Tibial nerve (tissue), 4 donors: ENCODE data around the gene SEC22B. TPM values are rescaled to one million over a fixed set of nuclear protein-coding genes. Genes with fewer than 3 reads are reported as not detected.
A peak's percentile ranks its signal among the peaks of the same experiment; 100 is the strongest.
"Not testable (repeated sequence)": the region's sequence is repeated elsewhere in the genome, so short reads cannot be mapped to it uniquely, and the experiment has no call there.

ENCODE experiments used
- DNase-seq, 2 donors: peaks; one replicate each; pipeline ENCODE4 v3.0.0-alpha.2; 2019; ENCODE audit warnings: low spot score in 2 of 2
- H3K27ac ChIP-seq, 4 donors: fragments of 200-600 bp; sonication (generic) in 3 of 4; one replicate each; pipeline ENCODE4 v1.5.1; 2017 to 2019; ENCODE audit warnings: mild to moderate bottlenecking in 1 of 4
- H3K27me3 ChIP-seq, 2 donors: fragments of 200-600 bp; sonication (generic) in 1 of 2; one replicate each; pipeline versions ENCODE4 v1.5.1 to v1.6.0; 2017 to 2019
- H3K36me3 ChIP-seq, 3 donors: fragments of 200-600 bp; sonication (generic); one replicate each; pipeline ENCODE4 v1.5.1; 2018 to 2019
- H3K4me1 ChIP-seq, 4 donors: fragments of 200-600 bp; sonication (generic) in 3 of 4; one replicate each; pipeline ENCODE4 v1.5.1; 2017 to 2019
- H3K4me3 ChIP-seq, 4 donors: fragments of 200-600 bp; sonication (generic) in 3 of 4; one replicate each; pipeline ENCODE4 v1.5.1; 2017 to 2019; ENCODE audit warnings: mild to moderate bottlenecking in 1 of 4, moderate library complexity in 1 of 4
- H3K9me3 ChIP-seq, 4 donors: fragments of 200-600 bp; sonication (generic) in 3 of 4; one replicate each; pipeline ENCODE4 v1.5.1; 2017 to 2019
- EP300 ChIP-seq, 2 donors: sonication (generic); formaldehyde crosslinking; IDR thresholded peaks; one replicate each; pipeline ENCODE4 v1.6.1; 2017; ENCODE audit warnings: antibody characterized with exemption in 2 of 2, mild to moderate bottlenecking in 1 of 2
- WGBS, 2 donors: methylation state at CpG; one replicate each; pipeline ENCODE4 v1.1.5; 2018; 5-methylcytosine and 5-hydroxymethylcytosine counted together
- total RNA-seq, 4 donors: library from RNA; depleted of rRNA; stranded (reverse); fragments of >200 nt; gene quantifications; one replicate each; pipeline ENCODE4 v1.1.0, GENCODE V29; 2016

SEC22B gene
- total RNA-seq, 4 donors from 2014 or later, result 22.5 to 27.7 (median 24.8) TPM

DNA sequence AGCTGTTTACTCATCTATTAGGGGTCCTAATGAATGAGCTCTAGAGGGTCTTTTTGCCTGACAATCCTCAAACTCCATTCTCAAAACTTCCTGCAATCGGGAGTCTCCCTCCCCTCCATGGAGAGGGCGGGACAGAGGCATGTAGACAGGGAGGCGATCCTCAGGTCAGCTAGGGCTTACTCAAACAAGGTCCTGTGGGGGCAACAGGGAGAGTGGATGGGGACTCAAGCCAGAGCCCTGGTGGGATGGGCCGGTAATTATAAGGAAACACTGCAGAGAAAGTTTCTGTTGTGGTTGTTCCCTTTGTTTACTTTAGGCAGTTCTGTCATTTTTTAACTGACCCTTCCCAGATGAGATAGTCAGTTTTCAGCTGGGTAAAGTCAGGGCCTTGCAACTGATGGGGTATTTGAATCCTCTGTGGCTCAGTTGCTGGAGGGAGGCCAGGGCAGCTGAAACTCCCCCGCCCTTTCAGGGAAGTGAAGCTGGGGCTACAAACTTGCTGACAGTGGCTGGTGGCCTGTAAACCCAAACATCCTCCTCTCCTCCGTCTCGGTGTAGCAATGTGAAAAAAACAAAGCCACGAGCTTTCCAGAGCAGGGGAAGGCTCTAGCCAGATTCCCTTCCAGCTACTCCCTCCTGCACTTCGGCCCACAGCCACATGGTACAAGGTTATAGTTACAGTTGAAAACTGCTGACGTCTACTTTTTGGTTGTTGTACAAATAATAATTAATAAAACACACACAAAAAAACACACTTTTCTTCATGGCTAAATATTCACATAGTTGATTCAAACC lies 44.5 kb downstream of the SEC22B start:
- H3K27me3 ChIP-seq, H3K36me3 ChIP-seq, H3K9me3 ChIP-seq, H3K4me1 ChIP-seq, H3K4me3 ChIP-seq: not testable (repeated sequence)
- 11 to 32% methylated on average over 2 to 5 of the region's 10 CpGs for WGBS, 2 donors
- peak in 1 of 2 donors; percentile 54 for TF ChIP-seq EP300 (IDR thresholded peaks at IDR 0.05)
- peak; percentile 51 to 85 for DNase-seq
- peak overlapping the region in 2 of 4 donors; percentile 49 to 55 for H3K27ac ChIP-seq

DNA sequence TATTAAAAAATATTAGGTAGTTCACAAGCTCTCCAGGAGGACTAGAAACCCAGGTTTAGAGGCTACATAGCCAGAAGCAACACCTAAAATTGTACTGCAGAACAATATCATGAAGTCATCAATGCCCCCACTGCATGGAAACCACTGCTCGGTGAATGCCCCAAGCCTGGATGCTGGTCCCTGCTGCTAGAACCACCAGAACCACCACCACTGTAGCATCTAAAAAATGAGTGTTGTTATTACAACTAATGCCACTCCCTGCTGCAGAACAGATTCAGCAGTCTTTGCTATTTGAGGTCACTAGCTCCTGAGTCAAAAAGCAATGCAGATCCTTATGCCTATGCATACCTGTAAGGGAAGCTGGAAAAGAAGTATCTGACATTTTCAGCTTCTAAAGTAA lies 48.4 kb downstream of the SEC22B start:
- H3K27ac ChIP-seq, H3K36me3 ChIP-seq, H3K27me3 ChIP-seq, H3K9me3 ChIP-seq, H3K4me1 ChIP-seq, H3K4me3 ChIP-seq, DNase-seq: not testable (repeated sequence)
- WGBS, 2 donors, result 64 to 100% methylated on average over 1 of the region's 1 CpG

DNA sequence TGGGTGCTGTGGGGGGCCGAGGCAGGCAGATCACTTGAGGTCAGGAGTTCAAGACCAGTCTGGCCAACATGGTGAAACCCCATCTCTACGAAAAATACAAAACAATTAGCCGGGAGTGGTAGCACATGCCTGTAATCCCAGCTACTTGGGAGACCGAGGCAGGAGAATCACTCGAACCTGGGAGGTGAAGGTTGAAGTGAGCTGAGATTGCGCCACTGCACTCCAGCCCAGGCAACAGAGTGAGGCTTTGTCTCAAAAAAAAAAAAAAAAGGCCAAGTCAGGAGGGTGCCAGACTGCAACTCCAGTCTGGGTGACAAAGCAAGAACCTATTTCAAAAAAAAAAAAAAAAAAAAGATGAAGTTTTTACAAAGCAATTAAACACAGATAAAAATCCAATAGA lies 50.1 kb downstream of the SEC22B start:
- H3K27me3 ChIP-seq, H3K4me1 ChIP-seq, H3K9me3 ChIP-seq, H3K27ac ChIP-seq, H3K36me3 ChIP-seq, DNase-seq, H3K4me3 ChIP-seq: not testable (repeated sequence)
- 83 to 84% methylated on average over 2 to 3 of the region's 6 CpGs for WGBS, 2 donors

DNA sequence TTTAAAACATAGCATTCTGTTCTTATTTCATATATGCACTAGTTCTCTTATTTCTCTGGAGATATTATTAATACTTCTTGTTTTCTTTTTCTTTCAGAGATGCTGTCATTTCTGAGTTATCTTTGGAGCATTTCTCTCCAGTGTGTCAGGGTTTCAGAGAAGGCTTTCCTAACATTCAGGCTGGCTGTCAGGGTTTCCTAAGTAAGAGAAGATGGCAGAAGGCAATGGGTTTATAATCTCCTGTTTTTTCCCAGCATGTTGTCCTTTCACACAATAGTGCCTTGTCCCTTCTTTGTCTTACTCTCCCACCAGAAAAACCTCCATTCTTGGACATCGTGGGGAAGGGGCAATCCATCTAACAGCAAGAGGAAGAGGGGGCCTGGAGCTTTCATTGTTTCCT lies 51.7 kb downstream of the SEC22B start:
- not testable (repeated sequence) for H3K27ac ChIP-seq, H3K27me3 ChIP-seq, H3K4me1 ChIP-seq, H3K36me3 ChIP-seq, DNase-seq, H3K9me3 ChIP-seq, H3K4me3 ChIP-seq
- 27 to 42% methylated on average over 1 of the region's 1 CpG for WGBS, 2 donors

DNA sequence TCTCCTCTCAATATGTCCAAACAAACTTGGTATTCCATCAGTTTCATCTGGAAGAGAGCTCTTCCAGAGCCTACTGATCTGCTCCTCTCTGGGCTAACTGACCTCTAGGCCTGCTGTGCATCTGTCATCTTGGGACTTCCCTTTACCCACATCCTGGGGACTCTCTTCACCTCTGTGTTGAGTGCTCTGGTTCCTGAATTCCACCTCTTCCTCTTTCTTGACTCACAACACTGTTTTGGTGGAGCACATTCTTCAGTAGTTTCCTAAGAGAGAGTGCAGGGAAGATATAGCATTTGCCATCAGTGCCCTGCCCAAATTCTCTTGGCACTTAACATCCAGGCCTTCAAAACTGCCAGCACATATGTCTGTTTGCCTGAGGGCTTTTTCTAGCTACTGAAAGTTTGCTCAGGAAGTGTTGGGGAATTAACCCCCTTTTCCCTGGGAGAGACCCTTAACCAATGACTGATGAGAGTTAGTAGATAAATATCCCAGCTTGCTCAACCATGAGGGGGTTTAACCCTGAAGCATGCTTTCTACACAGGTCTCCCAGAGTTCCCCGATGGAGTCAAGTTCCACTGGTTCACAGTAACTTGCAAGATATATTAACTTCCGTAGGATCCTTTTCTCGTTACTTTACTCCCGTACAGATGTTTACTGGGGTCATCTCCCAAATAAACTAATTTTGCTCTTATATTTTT lies 52.4 kb downstream of the SEC22B start:
- H3K36me3 ChIP-seq, H3K27me3 ChIP-seq, H3K4me1 ChIP-seq, H3K4me3 ChIP-seq, DNase-seq, H3K27ac ChIP-seq, H3K9me3 ChIP-seq: not testable (repeated sequence)
- WGBS, 2 donors, result 90% methylated on average over 4 of the region's 4 CpGs

DNA sequence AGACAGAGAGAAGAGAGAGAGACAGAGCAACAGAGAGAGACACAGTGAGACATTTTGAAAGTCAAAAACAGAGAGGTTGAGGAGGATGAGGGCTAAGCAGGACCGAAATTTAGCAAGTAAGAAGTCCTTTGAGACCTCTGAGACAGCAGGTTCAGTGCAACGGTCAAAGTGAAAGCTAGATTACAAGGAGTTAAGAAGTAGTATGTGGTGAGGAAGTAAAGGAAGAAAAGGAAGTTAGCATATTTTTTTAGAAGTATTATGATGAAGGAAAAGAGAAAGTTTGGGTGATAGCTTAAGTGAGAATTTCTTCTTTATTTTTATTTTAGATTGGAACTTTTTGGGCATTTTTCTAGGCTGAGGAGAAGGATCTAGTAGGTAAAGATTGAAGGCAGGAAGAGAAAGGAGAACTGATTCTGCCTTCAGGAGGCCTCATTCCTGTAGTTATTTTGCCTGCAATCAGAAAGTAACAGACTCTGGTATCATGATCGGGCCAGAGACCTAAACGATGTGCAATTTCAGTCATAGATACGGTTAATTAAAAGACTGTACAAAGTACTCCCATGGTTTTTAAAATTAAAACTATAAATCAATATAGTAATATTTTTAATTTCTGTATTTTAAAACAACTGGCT lies 53.9 kb downstream of the SEC22B start:
- not testable (repeated sequence) for H3K4me1 ChIP-seq, H3K27me3 ChIP-seq, H3K9me3 ChIP-seq, H3K27ac ChIP-seq, H3K4me3 ChIP-seq, H3K36me3 ChIP-seq, DNase-seq
- WGBS, 2 donors, result 53 to 77% methylated on average over 1 to 3 of the region's 5 CpGs

DNA sequence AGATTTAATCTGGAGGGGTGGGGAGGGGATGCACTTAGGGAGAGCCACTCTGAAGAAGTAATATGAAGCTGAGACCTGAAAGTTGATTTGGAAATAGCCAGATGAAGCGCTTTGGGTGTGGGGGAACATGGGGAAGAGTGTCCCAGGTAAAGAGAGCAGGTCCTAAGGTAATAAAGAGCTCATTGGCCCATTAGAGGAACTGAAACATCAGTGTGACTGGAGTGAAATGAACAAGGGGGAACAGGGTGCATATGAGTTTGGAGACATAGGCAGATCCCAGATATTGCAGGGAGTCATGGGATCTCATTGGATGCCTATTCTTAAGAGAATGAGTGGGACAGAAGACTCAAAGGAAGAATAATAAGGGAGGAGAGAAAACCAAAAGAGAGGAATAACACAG lies 54.5 kb downstream of the SEC22B start:
- not testable (repeated sequence) for H3K27ac ChIP-seq, H3K4me1 ChIP-seq, H3K36me3 ChIP-seq, H3K9me3 ChIP-seq, H3K27me3 ChIP-seq, DNase-seq, H3K4me3 ChIP-seq
- 94 to 100% methylated on average over 1 of the region's 1 CpG for WGBS, 2 donors

DNA sequence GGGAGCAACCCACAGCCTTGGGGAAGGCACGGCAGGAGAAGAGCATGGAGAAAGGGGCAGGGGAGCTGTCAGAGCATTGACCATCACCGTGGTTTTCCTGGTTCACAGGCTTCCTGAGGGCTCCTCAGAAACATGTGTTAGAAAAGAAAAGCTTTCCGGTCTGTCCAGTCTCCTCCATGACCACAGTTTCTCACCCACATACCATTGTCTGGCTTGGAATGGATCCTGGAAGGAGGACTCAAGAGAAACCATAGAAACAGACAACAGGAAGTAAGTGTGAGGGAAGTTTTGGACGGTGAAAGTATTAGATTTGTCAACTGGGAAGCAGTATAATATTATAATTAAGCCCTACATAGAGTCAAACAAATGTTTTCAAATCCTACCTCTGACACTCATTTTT lies 55.8 kb downstream of the SEC22B start:
- not testable (repeated sequence) for H3K4me1 ChIP-seq, H3K36me3 ChIP-seq, H3K9me3 ChIP-seq, H3K4me3 ChIP-seq, DNase-seq, H3K27ac ChIP-seq, H3K27me3 ChIP-seq
- 38 to 49% methylated on average over 2 of the region's 4 CpGs for WGBS, 2 donors

DNA sequence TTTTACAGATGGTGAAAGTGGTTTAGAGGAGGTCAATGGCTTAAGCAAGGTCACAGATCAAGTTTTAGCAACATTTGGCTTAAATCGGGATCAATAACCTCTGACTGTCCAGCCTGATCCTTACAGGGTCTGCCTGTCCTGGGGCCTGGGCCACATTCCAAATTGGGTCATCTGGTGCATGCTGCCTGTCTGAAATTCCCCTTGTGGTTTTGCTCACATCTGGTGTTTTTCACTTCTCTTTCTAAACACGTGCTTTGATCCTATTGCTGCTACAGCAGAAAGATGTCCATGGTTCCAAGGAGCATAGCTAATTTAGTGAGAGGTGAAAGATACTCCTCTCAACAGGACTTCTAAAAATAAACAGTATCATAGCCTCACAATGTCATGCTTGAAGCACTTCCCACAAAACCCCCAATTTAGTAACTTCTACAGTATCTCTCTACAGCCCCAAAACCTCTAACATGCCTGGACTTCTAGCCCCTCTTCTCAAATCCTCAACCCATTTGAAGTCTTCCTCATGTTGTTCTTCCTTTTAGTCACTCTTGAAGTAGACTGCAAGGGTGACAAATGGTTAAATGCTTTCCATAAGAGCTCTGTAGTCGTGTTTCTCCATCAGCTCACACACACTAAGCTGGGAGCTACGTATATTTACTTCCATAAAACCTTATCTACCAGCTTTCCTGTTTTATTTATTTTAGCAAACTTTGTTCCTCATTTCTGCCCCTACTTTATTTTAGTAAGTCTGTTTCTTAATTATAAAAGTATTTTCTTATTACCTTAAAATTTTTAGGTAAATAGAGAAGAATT lies 58.7 kb downstream of the SEC22B start:
- H3K27me3 ChIP-seq, H3K27ac ChIP-seq, H3K36me3 ChIP-seq, H3K4me1 ChIP-seq, H3K4me3 ChIP-seq, H3K9me3 ChIP-seq: not testable (repeated sequence)
- DNase-seq, result peak; percentile 35 to 68
- 35 to 37% methylated on average over 2 of the region's 4 CpGs for WGBS, 2 donors

DNA sequence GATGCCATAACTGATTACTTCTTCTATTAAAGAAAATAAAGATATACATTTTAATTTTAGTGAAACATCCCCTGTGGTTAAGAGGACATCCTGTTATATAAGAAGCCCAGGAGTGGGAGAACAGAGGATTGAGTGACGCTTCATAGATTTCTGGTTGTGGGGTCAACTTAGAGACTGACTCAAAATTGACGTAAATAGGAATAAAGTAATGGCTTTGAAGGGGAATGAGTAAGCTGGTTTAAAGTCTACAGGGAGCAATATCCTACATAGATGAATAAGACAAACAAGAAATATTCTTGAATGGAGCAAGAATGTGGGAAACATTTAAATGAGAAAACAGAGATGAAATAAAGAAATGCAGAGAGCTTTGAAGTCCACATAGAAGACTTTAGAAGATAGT lies 60.2 kb downstream of the SEC22B start:
- not testable (repeated sequence) for DNase-seq, H3K36me3 ChIP-seq, H3K27ac ChIP-seq, H3K4me1 ChIP-seq, H3K27me3 ChIP-seq, H3K9me3 ChIP-seq, H3K4me3 ChIP-seq
- WGBS, 2 donors, result 60 to 70% methylated on average over 2 of the region's 2 CpGs

DNA sequence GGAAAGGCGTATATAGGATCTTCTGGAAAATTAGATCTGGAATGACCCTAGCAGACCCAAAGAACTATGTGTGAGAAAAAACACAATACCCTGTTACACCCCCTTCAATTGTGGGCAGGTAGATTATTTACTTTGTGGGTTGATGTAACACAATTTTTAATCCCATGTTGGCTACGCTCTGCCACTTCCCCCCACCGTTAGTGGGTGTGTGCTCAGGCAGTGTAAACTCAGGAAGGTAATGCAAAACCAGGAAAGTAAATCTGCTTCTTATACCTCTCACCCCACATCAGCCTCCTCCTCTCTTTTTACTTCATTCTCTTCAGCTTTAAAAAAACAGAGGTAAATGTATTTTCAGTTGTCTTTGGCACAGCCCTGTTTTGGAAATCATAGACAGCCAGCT lies 63.2 kb downstream of the SEC22B start:
- WGBS, 2 donors, result 70% methylated on average over 2 of the region's 3 CpGs; no CpG with 5 or more reads in 1 of the 2 donors
- not testable (repeated sequence) for H3K27ac ChIP-seq, H3K27me3 ChIP-seq, H3K9me3 ChIP-seq, H3K36me3 ChIP-seq, H3K4me3 ChIP-seq, H3K4me1 ChIP-seq, DNase-seq

DNA sequence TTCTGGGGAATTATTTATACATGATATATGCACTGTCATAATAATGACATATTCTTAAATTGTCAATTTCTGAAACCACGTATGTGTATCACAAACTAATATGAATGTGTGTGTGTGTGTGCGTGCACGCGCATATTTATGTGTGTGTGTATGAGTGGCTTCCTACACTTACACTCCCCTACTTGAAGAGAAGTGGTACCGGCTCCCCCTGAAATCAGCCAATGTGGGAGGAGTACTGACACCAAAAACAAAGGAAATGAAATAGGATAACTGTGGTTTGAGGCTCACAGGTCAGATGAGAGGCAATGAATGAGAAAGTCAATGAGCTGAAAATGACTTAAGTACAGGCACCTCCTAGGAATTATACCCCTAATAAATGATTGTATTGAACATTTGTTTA lies 64.1 kb downstream of the SEC22B start:
- H3K4me1 ChIP-seq, H3K36me3 ChIP-seq, DNase-seq, H3K27me3 ChIP-seq, H3K27ac ChIP-seq, H3K9me3 ChIP-seq, H3K4me3 ChIP-seq: not testable (repeated sequence)
- WGBS, 2 donors, result 81 to 91% methylated on average over 5 of the region's 5 CpGs

DNA sequence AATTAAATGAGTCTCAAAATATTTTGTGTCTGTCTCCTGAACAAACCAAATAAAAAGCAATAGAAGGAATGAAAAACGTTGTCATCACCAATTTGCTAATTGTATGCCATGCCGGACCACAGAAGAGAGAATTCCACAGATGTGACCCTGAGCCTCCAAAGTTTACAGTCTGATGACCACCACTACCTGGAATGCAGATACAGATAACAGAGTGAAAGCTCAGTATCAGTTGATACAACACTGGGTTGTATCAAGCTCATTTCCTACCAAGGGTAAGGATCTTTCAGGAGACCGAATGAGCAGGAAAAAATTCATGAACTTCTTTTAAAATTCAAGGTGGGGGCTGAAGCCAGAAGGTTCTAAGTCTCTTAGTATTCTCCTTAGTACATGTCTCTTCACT lies 64.5 kb downstream of the SEC22B start:
- not testable (repeated sequence) for H3K27ac ChIP-seq, H3K9me3 ChIP-seq, H3K36me3 ChIP-seq, DNase-seq, H3K4me1 ChIP-seq, H3K27me3 ChIP-seq, H3K4me3 ChIP-seq
- no CpG with 5 or more reads among the region's 3 CpGs for WGBS, 2 donors
